Liver (tissue), 3 donors: ENCODE results near the gene ITPKC.

Source experiments
- EGR1 ChIP-seq, 2 donors: IDR thresholded peaks; 2 replicates each; pipeline ENCODE4 v1.6.1; 2016 to 2018; ENCODE audit warnings: antibody characterized with exemption in 2 of 2, low read depth in 2 of 2
- RAD21 ChIP-seq, 2 donors: IDR thresholded peaks; 2 replicates each; pipeline ENCODE4 v1.6.1; 2016; ENCODE audit warnings: antibody characterized with exemption in 2 of 2, mild to moderate bottlenecking in 2 of 2
- SP1 ChIP-seq: IDR thresholded peaks from 2 replicates; pipeline ENCODE4 v1.6.1; 2018; ENCODE audit warnings: antibody characterized with exemption, mild to moderate bottlenecking
- TAF1 ChIP-seq: conservative IDR thresholded peaks from 2 replicates; pipeline ENCODE4 v1.6.1; 2016; ENCODE audit warnings: antibody characterized with exemption, mild to moderate bottlenecking
- TF ChIP-seq, protein P1 (sequence below): IDR thresholded peaks from 2 replicates; pipeline ENCODE4 v1.6.1; 2016; ENCODE audit warnings: antibody characterized with exemption
- TF ChIP-seq, protein P2 (sequence below): fragments of 150-350 bp; IDR thresholded peaks from 2 replicates; pipeline ENCODE4 v1.5.1; 2017; ENCODE audit warnings: improper control_type of control experiment, low read depth, low read length; ENCODE audit not compliant: missing input control
- TF ChIP-seq, protein P3 (sequence below): IDR thresholded peaks from 2 replicates; pipeline ENCODE4 v1.6.1; 2016; ENCODE audit warnings: antibody characterized with exemption
- TF ChIP-seq, protein P4 (sequence below): IDR thresholded peaks from 2 replicates; pipeline ENCODE4 v1.6.1; 2016; ENCODE audit warnings: antibody characterized with exemption, mild to moderate bottlenecking
- donor health status: healthy.
- donor health status: healthy.

DNA sequence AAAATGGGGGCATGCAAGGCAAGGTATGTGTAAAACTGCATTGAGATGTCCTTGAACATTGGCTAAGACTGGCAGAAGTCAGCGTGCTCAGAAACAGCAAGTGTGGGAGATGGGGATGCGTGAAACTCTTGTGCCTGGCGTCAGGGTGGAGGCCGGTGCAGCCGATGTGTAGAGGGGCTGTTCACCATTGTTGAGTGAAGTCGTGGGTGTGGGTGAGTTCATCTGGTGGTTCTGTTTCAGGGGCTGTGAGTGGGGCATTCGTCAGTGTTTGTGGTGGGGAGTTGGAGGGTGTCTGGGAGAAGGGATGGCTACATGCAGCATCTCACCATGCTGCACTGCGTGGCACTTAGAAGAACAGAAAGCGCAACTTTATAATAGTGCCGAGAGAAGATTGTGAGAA lies 47.1 kb downstream of the ITPKC start:
- TF ChIP-seq, protein P1, sequence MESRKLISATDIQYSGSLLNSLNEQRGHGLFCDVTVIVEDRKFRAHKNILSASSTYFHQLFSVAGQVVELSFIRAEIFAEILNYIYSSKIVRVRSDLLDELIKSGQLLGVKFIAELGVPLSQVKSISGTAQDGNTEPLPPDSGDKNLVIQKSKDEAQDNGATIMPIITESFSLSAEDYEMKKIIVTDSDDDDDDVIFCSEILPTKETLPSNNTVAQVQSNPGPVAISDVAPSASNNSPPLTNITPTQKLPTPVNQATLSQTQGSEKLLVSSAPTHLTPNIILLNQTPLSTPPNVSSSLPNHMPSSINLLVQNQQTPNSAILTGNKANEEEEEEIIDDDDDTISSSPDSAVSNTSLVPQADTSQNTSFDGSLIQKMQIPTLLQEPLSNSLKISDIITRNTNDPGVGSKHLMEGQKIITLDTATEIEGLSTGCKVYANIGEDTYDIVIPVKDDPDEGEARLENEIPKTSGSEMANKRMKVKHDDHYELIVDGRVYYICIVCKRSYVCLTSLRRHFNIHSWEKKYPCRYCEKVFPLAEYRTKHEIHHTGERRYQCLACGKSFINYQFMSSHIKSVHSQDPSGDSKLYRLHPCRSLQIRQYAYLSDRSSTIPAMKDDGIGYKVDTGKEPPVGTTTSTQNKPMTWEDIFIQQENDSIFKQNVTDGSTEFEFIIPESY: no peak
- TF ChIP-seq, protein P2, sequence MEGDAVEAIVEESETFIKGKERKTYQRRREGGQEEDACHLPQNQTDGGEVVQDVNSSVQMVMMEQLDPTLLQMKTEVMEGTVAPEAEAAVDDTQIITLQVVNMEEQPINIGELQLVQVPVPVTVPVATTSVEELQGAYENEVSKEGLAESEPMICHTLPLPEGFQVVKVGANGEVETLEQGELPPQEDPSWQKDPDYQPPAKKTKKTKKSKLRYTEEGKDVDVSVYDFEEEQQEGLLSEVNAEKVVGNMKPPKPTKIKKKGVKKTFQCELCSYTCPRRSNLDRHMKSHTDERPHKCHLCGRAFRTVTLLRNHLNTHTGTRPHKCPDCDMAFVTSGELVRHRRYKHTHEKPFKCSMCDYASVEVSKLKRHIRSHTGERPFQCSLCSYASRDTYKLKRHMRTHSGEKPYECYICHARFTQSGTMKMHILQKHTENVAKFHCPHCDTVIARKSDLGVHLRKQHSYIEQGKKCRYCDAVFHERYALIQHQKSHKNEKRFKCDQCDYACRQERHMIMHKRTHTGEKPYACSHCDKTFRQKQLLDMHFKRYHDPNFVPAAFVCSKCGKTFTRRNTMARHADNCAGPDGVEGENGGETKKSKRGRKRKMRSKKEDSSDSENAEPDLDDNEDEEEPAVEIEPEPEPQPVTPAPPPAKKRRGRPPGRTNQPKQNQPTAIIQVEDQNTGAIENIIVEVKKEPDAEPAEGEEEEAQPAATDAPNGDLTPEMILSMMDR: no peak
- TF ChIP-seq SP1 (no peak), TAF1 (no peak), EGR1 (IDR thresholded peaks at IDR 0.05; ENCODE audit: low read depth in 2 of 2) (no peak), RAD21 (IDR thresholded peaks at IDR 0.05) (no peak)
- TF ChIP-seq, protein P3, sequence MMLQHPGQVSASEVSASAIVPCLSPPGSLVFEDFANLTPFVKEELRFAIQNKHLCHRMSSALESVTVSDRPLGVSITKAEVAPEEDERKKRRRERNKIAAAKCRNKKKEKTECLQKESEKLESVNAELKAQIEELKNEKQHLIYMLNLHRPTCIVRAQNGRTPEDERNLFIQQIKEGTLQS: no peak
- TF ChIP-seq, protein P4, sequence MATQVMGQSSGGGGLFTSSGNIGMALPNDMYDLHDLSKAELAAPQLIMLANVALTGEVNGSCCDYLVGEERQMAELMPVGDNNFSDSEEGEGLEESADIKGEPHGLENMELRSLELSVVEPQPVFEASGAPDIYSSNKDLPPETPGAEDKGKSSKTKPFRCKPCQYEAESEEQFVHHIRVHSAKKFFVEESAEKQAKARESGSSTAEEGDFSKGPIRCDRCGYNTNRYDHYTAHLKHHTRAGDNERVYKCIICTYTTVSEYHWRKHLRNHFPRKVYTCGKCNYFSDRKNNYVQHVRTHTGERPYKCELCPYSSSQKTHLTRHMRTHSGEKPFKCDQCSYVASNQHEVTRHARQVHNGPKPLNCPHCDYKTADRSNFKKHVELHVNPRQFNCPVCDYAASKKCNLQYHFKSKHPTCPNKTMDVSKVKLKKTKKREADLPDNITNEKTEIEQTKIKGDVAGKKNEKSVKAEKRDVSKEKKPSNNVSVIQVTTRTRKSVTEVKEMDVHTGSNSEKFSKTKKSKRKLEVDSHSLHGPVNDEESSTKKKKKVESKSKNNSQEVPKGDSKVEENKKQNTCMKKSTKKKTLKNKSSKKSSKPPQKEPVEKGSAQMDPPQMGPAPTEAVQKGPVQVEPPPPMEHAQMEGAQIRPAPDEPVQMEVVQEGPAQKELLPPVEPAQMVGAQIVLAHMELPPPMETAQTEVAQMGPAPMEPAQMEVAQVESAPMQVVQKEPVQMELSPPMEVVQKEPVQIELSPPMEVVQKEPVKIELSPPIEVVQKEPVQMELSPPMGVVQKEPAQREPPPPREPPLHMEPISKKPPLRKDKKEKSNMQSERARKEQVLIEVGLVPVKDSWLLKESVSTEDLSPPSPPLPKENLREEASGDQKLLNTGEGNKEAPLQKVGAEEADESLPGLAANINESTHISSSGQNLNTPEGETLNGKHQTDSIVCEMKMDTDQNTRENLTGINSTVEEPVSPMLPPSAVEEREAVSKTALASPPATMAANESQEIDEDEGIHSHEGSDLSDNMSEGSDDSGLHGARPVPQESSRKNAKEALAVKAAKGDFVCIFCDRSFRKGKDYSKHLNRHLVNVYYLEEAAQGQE: no peak
